Right ventricle myocardium inferior (tissue), 1 donor: ENCODE data around the gene TCP11. TPM values are rescaled to one million over a fixed set of nuclear protein-coding genes. Genes with fewer than 3 reads are reported as not detected.
"Not testable (repeated sequence)": the region's sequence is repeated elsewhere in the genome, so short reads cannot be mapped to it uniquely, and the experiment has no call there.

Experiments used
- ATAC-seq: fragments of 200-7000 bp; cut with Tn5 transposase; one replicate; pipeline ENCODE4 v1.9.1; 2020; ENCODE audit warnings: mild to moderate bottlenecking, moderate library complexity
- DNase-seq: peaks from one replicate; pipeline ENCODE4 v3.0.0; 2021; ENCODE audit errors: missing footprints
- intact Hi-C: fragments of 100-400 bp; cut with DNase I; formaldehyde crosslinking; loops from one replicate; pipeline ENCODE4 v1.11.0; 2022
- total RNA-seq: library from RNA; stranded (reverse); fragmentation: NEBNext Ultra II Directional; extraction: Animal tissue kit (Norgen Biotek cat#: 25700); gene quantifications from one replicate; pipeline ENCODE4 v1.2.1, GENCODE V29; 2021
- donor health status: DM: no; HTN: yes; CAD: no; lungs with severe emphysema.

The TCP11 gene
- total RNA-seq, 1 donor from 2014 or later: not detected

GRCh38 chr6:35151466-35151865, 10.3 kb upstream of the TCP11 start:
- ATAC-seq: no peak
- DNase-seq: no peak

GRCh38 chr6:35149891-35150566, 8.9 kb upstream of the TCP11 start:
- DNase-seq (no peak), ATAC-seq (no peak)
- intact Hi-C loops: no loop called here

More at GRCh38 chr6:35151466-35151865, 10.3 kb upstream of the TCP11 start:
- intact Hi-C loops: no loop called here

- no peak for ATAC-seq
- no peak for DNase-seq
- intact Hi-C loops: no loop called here
Measured at GRCh38 chr6:35148167-35148741, 7.1 kb upstream of the TCP11 start.

- DNase-seq: no peak
- no peak for ATAC-seq
- intact Hi-C loops: no loop called here
Measured at GRCh38 chr6:35147486-35147885, 6.3 kb upstream of the TCP11 start.

- DNase-seq: no peak
- no peak for ATAC-seq
Measured at GRCh38 chr6:35147026-35147425, 5.9 kb upstream of the TCP11 start.

GRCh38 chr6:35146453-35146852, 5.3 kb upstream of the TCP11 start:
- peak; percentile 86 for ATAC-seq
- intact Hi-C loops: loop anchor here (1.0 kb wide), 2 partner anchors 57 to 95 kb away; no protein-coding TSS in a partner anchor

More at GRCh38 chr6:35147026-35147425, 5.9 kb upstream of the TCP11 start:
- intact Hi-C loops: no loop called here

GRCh38 chr6:35145757-35146156, 4.6 kb upstream of the TCP11 start:
- intact Hi-C loops: loop anchor here (1.0 kb wide), 2 partner anchors 58 to 96 kb away; no protein-coding TSS in a partner anchor
- ATAC-seq: no peak

More at GRCh38 chr6:35146453-35146852, 5.3 kb upstream of the TCP11 start:
- DNase-seq: no peak

GRCh38 chr6:35142588-35143569, 1.7 kb upstream of the TCP11 start:
- DNase-seq: no peak
- intact Hi-C loops: loop anchor here (5.0 kb wide), 1 partner anchor 276 kb away; no protein-coding TSS in a partner anchor
- ATAC-seq: no peak

More at GRCh38 chr6:35145757-35146156, 4.6 kb upstream of the TCP11 start:
- no peak for DNase-seq

GRCh38 chr6:35140639-35141006, 516 bp downstream of the TCP11 start:
- ATAC-seq: no peak
- intact Hi-C loops: loop anchor here (1.0 to 5.0 kb wide), 2 partner anchors 154 to 273 kb away; no protein-coding TSS in a partner anchor
- DNase-seq: no peak

GRCh38 chr6:35139924-35140638, 1.1 kb downstream of the TCP11 start:
- ATAC-seq: peak; percentile 68
- DNase-seq: no peak
- intact Hi-C loops: loop anchor here (1.0 to 5.0 kb wide), 2 partner anchors 154 to 273 kb away; no protein-coding TSS in a partner anchor

- no peak for DNase-seq
- ATAC-seq: no peak
- intact Hi-C loops: no loop called here
Measured at GRCh38 chr6:35139470-35139869, 1.7 kb downstream of the TCP11 start.

- DNase-seq, intact Hi-C loops, ATAC-seq: not testable (repeated sequence)
Measured at GRCh38 chr6:35138191-35138590, 2.9 kb downstream of the TCP11 start.

- DNase-seq (no peak), ATAC-seq (no peak)
- intact Hi-C loops: no loop called here
Measured at GRCh38 chr6:35136185-35136584, 5.0 kb downstream of the TCP11 start.

GRCh38 chr6:35128496-35128895, 12.6 kb downstream of the TCP11 start:
- DNase-seq (no peak), ATAC-seq (no peak)
- intact Hi-C loops: no loop called here

- intact Hi-C loops: no loop called here
- no peak for DNase-seq
- no peak for ATAC-seq
Measured at GRCh38 chr6:35128042-35128441, 13.1 kb downstream of the TCP11 start.

GRCh38 chr6:35124356-35124755, 16.8 kb downstream of the TCP11 start:
- ATAC-seq (no peak), DNase-seq (no peak)
- intact Hi-C loops: no loop called here

GRCh38 chr6:35120746-35121145, 20.4 kb downstream of the TCP11 start:
- ATAC-seq: no peak
- no peak for DNase-seq
- intact Hi-C loops: no loop called here

GRCh38 chr6:35108309-35108885, 32.7 kb downstream of the TCP11 start:
- DNase-seq (no peak), ATAC-seq (no peak)
- intact Hi-C loops: no loop called here
